ENCODE measurements around the gene LRRC18.

Gene LRRC18

DNA sequence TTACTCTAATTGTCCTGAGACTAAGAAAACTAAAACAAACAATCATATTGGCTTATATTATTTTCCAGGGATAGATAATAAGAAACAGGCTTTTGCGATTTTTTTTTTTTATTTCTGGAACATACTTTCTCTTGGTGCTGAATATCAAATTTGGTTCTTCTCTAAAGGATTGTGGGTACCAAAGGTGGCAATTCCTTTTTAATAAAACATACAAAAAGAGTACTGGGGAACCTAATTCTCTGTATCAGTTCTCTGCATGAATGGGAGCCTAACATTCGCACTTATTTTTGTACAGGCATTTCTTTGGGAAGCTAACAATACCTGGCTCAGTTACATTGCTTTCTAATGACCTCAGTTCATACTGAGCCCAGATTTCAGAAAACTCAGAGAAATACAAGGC lies 32.8 kb downstream of the LRRC18 start:
- no peak for DNase-seq

GRCh38 chr10:48905311-48905710 lies 34.3 kb downstream of the LRRC18 start:
- DNase-seq = no peak

- DNase-seq = no peak
Observed at GRCh38 chr10:48904861-48905260, 34.8 kb downstream of the LRRC18 start.

- no peak for DNase-seq
Observed at GRCh38 chr10:48903151-48903550, 36.5 kb downstream of the LRRC18 start.

GRCh38 chr10:48902096-48902495 lies 37.5 kb downstream of the LRRC18 start:
- DNase-seq = no peak

- DNase-seq = no peak
Observed at GRCh38 chr10:48901319-48901718, 38.3 kb downstream of the LRRC18 start.

GRCh38 chr10:48900371-48900801 lies 39.3 kb downstream of the LRRC18 start:
- no peak for DNase-seq

- DNase-seq = no peak
Observed at GRCh38 chr10:48899781-48900180, 39.9 kb downstream of the LRRC18 start.

DNA sequence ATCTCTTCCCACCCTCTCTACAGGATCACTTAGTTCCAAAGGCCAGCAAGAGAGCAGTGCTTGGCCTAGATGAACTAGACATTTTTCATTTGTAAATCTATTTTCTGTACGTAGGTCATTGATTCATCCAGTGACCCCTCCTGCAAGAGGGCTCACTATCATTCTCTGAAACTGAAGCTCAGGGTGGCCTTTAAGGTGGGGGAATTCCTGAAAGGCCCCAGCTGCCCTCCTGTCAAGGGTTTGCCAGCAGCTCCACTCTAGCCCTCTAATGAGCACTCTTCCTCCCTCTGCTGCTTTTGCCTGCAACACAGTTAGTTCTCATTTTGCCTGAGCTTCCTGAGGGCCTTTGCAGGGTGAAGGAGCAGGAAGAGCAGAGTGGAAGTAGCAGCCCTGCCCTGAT lies 41.2 kb downstream of the LRRC18 start:
- DNase-seq = no peak

GRCh38 chr10:48897441-48897790 lies 42.2 kb downstream of the LRRC18 start:
- no peak for DNase-seq

GRCh38 chr10:48896756-48897440 lies 42.7 kb downstream of the LRRC18 start:
- DNase-seq = no peak

DNA sequence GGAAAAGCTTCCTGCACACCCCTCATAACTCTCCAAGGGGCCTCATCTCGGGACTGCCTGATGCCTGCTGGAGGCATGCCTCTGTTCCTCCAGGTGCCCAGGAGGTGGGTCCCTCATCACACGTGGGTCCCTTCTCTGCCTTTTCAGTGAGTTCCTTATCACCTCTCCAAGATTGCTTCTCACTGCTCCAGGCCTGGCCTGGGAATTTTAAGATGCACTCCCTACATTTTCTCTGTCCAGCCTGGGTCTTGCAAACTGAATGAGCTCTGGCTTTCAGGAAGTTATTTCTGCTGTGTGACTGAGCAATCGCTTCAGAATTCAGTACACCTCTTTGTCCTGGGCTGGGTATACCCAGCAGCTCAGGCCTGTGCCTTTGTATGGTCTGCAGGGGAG lies 43.8 kb downstream of the LRRC18 start:
- no peak for DNase-seq

DNA sequence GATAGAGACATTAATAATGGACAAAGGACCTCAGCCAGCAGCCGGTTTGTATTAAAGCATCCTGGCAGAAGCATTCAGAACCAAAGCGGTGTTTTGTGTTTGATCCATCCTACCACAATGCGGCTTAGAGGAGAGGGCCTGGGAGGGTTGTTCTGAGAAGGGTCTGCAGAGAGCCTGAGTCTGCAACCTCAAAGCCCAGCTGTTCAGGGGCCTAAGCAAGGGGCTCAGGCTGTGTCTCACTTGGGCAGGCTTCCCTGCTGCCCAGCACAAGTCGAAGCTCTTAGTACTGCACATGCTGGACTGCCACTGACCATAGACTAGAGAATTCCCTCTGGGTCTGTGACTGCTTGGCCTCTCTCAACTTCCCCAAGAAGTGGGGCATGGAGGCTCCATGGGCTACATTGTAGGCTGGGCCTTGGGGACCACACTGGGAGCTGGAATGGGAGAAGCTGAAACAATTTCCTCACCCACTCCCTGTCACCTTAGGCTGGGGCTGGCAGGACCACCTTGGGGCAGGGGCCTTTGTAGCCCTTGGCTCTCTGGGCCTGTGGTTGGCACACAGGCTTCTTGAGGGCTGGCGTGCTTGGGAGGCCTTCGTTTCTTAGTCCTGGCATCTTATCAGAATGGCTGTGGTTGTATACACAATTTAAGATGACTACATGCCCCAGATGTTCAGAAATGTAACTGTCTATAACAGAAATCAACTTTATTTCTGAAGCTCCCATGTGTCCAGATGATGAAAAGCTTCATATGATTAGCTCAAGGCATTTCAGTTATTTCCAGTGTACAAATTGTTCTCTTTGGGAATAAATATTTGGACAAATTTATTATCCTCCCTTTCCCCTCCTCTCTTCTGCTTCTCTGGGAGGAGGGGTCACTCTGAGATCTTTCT lies 44.5 kb downstream of the LRRC18 start:
- no peak for DNase-seq

- DNase-seq = no peak
Observed at GRCh38 chr10:48890888-48891850, 48.5 kb downstream of the LRRC18 start.

GRCh38 chr10:48887982-48888381 lies 51.7 kb downstream of the LRRC18 start:
- DNase-seq = no peak

DNA sequence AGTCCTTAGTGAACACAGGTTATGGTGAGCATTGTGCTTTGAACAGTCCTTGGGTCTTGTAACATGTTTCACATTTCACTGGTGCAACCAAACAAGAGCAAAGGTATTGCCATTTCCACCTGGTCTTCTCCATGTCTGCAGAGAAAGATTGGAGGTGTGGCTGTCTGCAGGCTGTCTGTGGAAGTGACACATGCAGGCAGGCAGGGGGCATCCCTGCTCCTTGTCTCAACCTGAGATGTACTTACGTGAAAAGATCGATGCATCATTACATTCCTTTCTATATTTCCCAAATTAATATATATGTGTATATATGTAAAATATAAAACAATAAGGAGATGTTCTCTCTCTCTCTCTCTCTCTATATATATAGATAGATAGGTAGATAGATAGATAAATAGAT lies 54.3 kb downstream of the LRRC18 start:
- no peak for DNase-seq

DNA sequence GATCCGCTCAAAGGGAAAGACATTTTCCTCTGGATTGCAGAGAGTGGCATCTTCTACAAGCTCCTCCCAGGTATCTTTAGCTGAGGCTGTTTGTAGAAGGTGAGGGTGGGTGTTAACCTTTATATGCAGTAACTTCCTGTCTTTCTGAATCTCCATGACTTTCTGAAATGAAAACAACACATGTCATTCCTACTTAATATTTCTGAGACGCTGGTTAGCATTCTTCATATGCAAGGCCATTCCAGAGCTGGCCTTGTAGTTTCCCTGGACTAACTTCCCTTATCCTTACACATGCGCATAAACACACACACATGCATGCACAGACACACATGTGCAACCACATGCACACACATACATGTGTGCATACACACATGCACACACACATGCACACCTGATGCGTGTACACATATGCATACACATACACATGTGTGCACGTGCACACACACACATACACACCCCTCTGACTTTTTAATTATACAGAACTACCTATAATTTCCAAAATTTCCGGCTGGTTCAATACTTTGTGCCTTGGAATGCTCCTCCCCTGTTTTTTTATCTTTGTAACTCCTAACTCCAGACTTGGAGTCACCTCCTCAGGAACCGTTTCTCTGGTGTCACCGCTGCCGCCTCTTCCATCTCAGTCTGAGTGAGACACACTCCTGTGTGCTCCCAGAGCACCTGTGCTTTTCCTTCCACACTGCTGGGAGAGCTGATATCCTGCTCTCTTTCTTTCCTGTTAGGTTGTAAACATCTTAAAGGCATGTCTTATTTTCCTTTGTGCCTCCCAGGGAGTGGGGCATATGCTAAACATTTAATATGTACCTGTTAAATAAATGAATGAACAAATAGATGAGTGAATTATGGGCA lies 55.2 kb downstream of the LRRC18 start:
- no peak for DNase-seq

GRCh38 chr10:48883701-48884100 lies 55.9 kb downstream of the LRRC18 start:
- no peak for DNase-seq

- DNase-seq = no peak
Observed at GRCh38 chr10:48882881-48883280, 56.8 kb downstream of the LRRC18 start.

- no peak for DNase-seq
Observed at GRCh38 chr10:48881937-48882336, 57.7 kb downstream of the LRRC18 start.

GRCh38 chr10:48880016-48880705 lies 59.5 kb downstream of the LRRC18 start:
- DNase-seq = no peak

All from effector CD4-positive, alpha-beta T cell (primary cell).